Retina (tissue), 1 donor: ENCODE results near the gene ETV2.
"Not testable (repeated sequence)": the region's sequence is repeated elsewhere in the genome, so short reads cannot be mapped to it uniquely, and the experiment has no call there.

Experiments
- DNase-seq: peaks from one replicate; pipeline ENCODE4 v3.0.0-alpha.2; 2016

The ETV2 gene

DNA sequence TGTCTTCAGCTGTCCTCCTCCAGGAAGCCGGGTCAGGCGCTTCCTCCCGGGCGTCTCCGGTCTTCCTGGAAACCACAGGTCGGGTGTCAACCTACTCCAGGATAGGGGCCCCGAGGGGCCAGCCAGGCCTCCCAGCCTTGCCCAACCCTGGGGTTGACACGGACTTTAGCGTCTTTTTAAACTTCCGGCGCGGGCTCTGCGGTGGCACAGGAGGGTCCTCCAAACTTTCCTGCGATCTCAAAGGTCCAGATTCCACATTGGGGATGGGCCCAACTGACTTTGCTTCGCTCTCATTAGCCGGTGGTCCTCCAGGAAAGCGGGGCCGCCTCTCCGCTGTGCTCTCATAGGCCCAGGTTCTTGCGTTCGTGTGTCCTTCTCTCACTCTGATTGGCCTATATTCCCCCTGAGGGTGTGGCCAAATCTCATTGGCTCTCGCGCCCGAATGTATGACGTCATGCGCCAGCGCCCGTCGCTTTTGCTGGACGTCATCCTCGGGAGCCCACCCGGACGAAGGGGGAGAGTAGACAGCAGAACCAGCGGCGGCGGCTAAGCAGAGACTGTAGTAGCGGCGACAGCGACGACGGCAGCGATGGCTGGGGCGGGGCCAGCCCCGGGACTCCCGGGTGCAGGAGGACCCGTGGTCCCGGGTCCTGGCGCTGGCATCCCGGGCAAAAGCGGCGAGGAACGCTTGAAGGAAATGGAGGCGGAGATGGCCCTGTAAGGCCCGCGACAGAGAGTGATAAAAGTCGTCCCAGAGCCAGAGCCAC lies 12.8 kb upstream of the ETV2 start, which contains the start of gene RBM42:
RBM42 (plus strand) TSS at position 472 of the 767 bp plus-strand sequence; CDS start at position 590, 118 bp downstream.
- DNase-seq, result peak; percentile 98

- no peak for DNase-seq
Measured at GRCh38 chr19:35629332-35629633, 12.3 kb upstream of the ETV2 start.

GRCh38 chr19:35633727-35634440 lies 7.7 kb upstream of the ETV2 start:
- no peak for DNase-seq

- no peak for DNase-seq
Measured at GRCh38 chr19:35636651-35637050, 4.9 kb upstream of the ETV2 start.

- no peak for DNase-seq
Measured at GRCh38 chr19:35637165-35637564, 4.4 kb upstream of the ETV2 start.

GRCh38 chr19:35639321-35639639 lies 2.3 kb upstream of the ETV2 start:
- no peak for DNase-seq

GRCh38 chr19:35639863-35640262 lies 1.7 kb upstream of the ETV2 start:
- no peak for DNase-seq

DNA sequence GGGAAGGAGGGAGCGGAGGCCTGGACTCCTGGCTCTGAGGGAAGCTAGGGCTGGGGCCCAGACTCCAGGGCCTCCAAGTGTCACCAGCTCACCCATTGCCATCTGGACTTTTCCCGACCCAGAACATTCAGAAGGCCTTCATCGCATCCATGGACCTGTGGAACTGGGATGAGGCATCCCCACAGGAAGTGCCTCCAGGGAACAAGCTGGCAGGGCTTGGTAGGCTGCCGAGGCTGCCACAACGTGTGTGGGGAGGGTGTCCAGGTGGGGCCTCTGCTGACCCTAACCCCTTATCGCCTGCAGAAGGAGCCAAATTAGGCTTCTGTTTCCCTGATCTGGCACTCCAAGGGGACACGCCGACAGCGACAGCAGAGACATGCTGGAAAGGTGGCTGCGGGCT lies 767 bp downstream of the ETV2 start:
- DNase-seq, result no peak

DNA sequence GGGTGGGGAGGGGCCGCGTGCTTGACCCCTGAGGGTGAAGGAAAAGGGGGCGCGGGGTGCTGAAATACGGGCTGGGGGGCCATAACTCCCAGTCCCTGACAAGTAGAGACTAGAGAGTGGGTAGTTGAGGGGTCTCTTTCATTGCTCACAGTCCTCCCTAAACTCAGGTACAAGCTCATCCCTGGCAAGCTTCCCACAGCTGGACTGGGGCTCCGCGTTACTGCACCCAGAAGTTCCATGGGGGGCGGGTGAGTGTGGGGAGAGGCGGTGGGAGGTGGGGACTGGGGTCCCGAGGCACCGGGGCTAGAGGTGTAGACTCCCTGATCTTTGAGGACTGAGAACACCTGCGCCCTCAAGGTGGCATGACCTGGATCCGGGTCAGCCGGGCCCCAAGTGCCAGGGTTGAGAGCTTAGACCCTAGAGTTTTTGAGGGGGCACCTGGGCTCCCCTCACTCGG lies 1.3 kb downstream of the ETV2 start:
- DNase-seq, result no peak

- DNase-seq, result peak; percentile 96
Measured at GRCh38 chr19:35643255-35644205, 2.0 kb downstream of the ETV2 start.

- peak; percentile 80 for DNase-seq
Measured at GRCh38 chr19:35644206-35644986, 2.9 kb downstream of the ETV2 start.

DNA sequence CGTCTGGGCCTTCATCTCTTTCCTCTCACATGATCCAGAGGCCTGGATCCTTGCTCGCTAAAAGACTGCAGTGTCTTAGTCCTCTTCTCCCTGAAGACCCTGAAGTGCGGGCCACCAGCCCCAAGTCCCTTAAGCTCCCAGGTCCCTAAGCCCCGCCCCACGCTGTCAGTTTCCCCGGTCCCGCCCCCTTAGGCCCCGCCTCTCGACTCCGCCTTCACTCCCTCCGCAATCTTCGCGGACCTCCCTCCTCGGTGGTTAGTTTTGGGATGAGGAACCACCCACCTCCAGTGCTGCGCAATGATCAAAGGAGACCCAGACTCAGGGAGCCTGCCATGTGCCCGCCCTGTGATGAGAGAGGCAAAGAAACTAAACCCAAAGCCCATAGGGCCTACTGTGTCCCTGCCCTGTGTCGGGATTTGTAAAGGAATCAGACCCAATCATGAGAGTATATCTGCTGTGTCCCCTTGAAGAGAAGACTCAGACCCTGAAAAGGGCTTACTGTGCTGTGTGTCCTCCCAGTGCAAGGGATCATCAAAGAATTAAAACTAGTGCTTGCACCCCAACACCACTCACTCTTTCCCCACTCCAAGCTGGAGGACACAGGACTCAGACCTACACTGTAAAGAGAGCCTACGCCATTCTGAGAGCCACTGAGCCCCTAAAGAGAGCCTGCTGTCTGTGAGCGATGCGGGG lies 3.6 kb downstream of the ETV2 start:
- DNase-seq, result peak; percentile 9

DNA sequence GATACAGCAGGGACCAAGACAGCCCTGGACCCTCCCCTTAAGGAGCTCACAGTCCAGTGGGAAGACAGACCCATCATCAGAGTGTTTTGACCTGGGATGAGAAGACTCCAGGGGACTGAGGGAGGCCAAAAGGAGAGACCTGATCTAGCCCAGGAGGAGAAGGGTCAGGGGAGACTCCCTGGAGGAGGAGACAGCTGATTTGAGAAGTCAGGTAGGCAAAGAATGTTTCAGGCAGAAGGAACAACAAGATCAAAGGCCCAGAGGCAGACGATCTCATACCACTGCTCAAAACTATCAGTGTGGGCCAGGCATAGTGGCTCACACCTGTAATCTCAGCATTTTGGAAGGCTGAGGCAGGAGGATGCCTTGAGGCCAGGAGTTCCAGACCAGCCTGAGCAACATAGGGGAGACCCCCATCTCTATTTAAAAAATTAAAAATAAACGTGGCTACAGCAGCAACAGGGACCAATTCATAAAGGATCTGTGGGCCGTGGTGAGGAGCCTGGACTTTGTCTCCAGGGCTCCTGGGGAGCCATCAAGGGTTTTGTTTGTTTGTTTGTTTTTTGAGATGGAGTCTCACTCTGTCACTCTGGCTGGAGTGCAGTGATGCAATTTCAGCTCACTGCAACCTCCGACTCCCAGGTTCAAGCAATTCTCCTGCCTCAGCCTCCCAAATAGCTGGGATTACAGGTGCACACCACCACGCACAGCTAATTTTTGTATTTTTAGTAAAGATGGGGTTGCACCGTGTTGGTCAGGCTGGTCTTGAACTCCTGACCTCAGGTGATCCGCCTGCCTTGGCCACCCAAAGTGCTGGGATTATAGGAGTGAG lies 4.4 kb downstream of the ETV2 start:
- no peak for DNase-seq

DNA sequence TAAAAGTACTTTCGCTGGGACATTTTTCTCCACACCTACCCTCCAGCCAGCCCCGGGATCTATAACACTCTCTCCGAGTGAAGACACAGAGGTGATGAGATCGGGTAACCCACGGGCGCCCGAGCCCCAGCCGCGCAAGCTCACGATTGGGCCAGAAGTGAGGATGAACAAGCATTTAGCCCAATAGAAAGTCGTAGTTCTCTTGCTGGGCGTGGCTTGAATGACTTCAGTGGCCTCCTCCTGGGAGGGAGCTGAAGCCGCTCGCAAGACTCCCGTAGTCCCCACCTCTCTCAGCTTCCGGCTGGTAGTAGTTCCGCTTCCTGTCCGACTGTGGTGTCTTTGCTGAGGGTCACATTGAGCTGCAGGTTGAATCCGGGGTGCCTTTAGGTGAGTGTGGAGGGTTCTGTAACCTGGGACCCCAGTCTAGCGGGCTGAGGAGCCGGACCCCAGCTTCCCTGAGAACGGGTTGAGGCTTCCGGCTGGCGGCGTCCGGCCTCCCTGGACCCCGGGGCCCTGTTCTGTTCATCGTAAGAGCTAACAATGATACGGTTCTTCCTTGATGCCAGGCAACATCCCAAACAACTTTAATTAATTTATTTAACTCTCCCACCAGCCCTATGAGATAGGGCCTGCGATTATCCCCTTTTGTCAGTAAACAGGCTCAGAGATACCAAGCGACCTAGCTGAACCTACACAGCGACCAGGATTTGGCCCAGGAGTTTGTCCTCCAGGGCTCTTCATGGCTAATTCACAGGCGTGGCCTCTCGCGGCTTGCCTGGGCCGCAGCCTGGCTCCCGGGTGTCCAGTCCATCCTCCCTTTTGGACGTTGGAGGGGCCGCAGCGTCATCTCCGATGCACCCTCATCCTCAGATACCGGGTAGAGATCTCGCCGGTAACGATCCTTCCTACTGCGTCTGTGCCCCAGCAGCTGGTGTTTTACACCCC lies 6.7 kb downstream of the ETV2 start, which contains the start of gene COX6B1:
COX6B1 (plus strand) TSS at position 307 of the 945 bp plus-strand sequence. CDS start 2,921 bp downstream, outside the sequence.
- peak; percentile 93 for DNase-seq

DNA sequence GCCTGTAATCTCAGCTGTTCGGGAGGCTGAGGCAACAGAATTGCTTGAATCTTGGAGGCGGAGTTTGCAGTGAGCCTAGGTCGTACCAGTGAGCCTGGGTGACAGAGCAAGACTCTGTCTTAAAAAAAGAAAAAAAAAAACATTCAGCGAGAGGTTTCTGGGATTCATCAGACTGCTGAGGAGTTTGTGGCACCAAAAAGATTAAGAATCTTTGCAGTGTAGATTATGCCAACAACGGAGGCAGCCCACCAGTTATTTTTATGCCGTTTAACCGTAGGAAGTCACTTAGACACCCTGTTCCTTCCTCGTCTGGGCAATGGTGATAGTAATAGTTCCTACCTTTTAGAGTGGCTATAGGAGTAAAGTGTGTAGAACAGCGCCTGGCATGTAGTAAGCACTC lies 9.0 kb downstream of the ETV2 start:
- no peak for DNase-seq

- not testable (repeated sequence) for DNase-seq
Measured at GRCh38 chr19:35654828-35655227, 13.3 kb downstream of the ETV2 start.

GRCh38 chr19:35655600-35655999 lies 14.1 kb downstream of the ETV2 start:
- DNase-seq, result no peak

DNA sequence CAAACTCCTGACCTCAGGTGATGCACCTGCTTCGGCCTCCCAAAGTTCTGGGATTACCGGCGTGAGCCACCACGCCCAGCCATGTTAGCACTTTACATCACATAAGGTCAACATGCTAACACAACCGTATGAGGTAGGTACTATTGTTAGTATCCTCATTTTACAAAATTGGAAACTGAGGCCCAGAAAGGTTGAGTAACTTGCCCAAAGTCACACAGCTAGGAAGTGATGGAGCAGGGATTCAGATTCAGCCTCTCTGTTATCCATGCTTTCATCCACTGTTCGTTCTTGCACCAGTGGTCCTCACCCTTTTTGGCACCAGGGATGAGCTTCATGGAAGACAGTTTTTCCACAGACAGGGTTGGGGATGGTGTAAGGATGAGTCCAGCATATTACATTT lies 15.2 kb downstream of the ETV2 start:
- DNase-seq, result no peak

DNA sequence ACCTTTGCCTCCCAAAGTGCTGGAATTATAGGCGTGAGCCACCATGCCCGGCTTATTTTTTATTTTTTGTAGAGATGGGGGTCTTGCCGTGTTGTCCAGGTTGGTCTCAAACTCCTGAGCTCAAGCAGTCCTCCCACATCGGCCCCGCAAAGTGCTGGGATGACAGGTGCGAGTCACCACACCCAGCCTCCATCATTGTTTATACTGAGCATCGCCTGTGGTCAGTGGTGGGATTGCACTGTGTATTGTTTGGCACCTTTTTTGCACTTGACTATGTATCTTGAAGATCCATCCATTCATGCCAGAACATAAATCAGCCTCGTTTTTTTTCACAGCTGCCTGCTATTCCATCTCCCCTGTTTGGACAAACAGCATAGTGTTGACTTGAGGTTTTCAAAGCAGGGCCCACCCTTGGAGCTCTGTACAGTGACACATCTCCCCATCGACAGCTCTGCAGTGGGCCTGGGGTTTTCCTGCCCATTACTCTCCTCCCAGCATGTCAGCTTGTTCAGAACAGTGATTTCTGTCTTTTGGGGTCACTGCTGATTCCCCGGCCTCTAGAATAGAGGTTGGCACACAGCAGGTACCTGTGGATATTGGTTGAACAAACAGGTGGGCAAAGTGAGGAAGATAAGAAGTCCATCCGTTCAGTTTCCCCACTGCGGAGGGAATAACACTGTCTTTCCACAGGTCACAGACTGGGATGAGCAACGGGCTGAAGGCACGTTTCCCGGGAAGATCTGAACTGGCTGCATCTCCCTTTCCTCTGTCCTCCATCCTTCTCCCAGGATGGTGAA lies 16.6 kb downstream of the ETV2 start:
- no peak for DNase-seq
